ENCODE measurements around the gene SORCS2. TPM values are rescaled to one million over a fixed set of nuclear protein-coding genes. Genes with fewer than 3 reads are reported as not detected.

The SORCS2 gene
- total RNA-seq, 1 donor from 2014 or later = under 0.01 TPM

- peak; percentile 59 for DNase-seq
Measured at GRCh38 chr4:7328913-7329638, 136.7 kb downstream of the SORCS2 start.

DNA sequence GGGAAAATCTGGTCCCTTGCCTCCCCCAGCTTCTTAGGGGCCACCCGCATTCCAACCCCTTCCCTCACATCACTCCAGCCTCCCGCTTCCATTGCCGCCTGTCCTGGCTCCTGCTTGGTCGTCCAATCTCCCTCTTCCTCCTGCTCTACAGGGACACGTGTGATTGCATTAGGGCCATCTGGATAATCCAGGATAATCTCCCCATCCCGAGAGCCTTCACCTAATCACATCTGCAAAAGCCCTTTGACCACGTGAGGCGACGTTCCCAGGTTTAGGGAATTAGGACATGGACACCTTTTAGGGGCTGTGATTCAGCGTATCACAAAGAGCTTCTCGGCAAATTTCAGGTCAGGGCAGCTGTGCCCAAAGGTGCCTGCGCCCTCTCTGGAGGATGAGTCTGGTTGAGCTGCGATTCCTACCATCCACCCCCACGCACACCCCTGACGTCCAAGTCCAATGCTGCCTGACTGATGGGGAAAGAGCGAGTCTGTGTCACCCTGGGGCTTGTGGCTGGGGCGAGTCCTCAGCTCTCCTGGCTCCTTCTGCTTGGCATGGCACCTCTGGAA lies 137.8 kb downstream of the SORCS2 start:
- DNase-seq = no peak

DNA sequence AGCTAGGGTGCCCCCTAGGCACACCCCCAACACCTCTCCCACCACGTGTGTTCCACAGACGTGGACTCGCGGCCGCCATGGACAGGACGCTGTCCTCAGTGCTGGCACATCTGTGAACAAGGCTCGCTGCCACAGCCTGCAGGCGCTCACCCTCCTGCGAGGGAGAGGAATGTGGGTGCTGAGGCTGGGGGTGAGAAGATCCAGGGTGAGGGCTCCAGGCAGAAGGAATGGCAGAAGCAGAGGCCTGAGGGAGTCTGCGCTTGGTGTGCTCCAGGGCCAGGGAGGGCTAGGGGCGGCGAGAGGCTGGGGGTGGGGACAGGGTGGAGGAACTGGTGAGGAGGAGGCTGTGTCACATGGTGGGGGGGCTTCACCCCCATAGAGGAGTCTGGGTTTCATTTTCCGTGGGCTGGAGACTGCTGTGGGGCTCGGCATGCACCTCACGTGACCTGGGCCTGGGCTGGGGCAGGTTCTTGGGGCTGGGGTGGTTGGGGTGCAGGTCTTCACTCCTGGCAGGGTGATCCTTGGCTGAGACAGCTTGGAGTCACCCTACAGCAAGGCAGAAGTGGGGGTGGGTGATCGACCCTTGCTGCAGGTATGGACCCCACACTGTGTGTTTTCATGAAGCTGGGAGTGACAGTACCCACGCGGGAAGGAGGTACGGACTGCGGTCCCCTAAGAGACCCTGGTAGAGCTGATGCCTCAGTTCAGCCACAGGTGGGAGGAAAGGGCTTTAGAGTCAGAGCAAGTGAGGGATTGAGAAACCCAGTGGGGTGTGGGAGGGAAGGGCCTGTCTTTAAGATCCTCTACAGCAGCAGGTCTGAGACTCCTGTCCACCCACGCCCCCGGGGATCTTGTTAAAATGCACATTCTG lies 138.7 kb downstream of the SORCS2 start:
- DNase-seq = no peak

DNA sequence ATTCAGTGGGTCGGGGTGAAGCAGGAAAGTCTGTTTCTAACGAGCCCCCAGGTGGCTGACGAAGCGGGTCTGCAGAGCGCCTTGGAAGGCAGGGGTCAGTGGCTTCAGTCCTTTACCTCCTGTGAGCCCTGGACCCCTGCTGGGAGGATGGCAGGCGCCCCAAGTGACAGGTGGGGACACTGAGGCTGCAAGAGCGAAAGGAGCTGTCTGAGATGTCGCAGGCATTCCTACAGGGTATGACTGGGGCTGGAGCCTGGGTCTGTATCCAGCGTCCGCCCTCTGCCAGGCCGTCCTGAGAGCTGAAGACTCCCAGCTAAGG lies 139.3 kb downstream of the SORCS2 start:
- DNase-seq = no peak

- no peak for DNase-seq
Measured at GRCh38 chr4:7332216-7333023, 140.1 kb downstream of the SORCS2 start.

GRCh38 chr4:7333024-7333780 lies 140.9 kb downstream of the SORCS2 start:
- DNase-seq = no peak

GRCh38 chr4:7333801-7334421 lies 141.6 kb downstream of the SORCS2 start:
- DNase-seq = no peak

- DNase-seq = no peak
Measured at GRCh38 chr4:7334521-7335275, 142.4 kb downstream of the SORCS2 start.

DNA sequence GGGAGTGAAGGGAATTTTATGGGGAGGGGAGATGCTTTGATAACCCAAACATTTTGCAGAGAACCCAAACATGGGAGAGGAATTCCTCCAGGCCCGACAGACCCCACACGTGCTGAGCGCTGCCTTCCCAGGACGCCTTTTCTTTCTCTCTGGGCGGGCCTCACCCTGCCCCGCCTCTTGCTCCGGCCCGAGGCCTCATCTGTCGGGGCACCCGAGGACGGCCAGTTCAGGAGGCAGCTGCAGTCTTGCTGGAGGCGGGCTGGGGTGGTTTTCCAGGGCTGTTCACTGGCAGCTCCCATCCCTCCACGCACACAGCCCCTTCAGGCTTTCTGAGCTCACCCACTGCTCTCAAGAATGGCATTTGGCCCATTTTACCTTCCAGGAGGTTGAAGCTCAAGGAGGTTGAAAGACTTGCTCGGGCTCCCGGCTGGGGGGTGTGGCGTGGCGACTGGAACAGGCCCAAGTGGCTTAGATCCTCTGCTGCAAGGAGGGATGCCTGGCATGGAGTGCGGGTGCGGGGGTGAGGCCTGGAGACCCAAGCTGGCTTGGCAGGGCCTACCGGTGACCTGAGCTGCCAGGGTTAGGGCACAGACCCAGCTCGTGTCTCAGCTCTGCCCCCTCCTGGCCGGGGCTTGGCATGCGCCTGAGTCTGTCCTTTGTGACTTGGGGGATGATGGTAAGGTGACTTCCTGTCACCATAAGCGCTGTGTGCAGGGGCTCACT lies 143.2 kb downstream of the SORCS2 start:
- DNase-seq = peak; percentile 64

- no peak for DNase-seq
Measured at GRCh38 chr4:7336067-7336569, 143.8 kb downstream of the SORCS2 start.

GRCh38 chr4:7336732-7337131 lies 144.4 kb downstream of the SORCS2 start:
- DNase-seq = no peak

DNA sequence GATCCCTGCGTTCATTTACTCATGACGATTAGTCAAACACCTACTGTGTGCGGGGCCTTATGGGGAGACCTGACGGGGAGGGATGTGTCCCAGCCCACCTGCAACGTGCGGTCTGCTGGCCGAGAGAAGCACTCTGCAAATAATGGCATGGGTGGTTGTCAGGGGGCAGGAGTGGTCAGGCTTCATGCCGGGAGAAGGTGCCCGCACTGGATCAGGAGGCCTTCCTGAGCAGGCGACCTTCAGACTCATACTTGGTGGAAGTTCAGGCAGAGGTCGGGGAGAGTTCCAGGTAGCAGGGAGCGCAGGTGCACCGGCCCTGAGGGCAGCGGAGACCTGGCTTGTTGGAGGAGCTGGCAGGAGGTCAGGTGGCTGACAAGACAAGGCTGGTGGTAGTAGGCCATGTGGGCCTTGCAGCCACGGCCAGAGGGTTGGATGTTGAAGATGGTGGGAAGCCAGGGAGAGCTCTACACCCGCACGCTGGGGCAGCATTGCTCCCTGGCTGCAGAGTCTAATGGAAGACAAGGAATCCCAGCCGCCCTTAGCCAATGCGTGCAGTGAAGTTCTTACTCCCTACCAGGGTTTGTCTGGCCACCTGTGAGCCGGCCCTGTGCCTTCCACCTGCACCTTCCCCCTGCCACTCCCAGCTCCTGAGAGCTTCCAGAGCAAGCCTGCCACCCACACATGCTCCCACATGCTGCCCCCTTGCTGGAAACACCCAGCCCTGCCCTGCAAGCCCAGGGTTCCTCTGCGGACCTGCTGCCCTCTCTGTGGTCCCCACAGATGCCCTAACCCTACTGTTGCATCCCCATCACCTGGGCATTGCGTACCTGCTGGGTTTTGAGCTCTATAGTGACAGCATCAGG lies 145.1 kb downstream of the SORCS2 start:
- DNase-seq = no peak

DNA sequence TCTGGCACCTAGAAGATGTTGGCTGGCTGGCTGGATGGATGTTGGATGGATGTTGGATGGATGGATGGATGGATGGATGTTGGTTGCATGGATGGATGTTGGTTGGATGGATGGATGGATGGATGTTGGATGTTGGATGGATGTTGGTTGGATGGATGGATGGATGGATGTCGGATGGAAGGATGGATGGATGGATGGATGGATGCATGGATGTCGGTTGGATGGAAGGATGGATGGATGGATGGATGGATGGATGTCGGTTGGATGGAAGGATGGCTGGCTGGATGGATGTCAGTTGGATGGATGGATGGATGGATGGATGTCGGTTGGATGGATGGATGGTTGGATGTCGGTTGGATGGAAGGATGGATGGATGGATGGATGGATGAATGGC lies 145.7 kb downstream of the SORCS2 start:
- no peak for DNase-seq

GRCh38 chr4:7338876-7339623 lies 146.7 kb downstream of the SORCS2 start:
- DNase-seq = no peak

DNA sequence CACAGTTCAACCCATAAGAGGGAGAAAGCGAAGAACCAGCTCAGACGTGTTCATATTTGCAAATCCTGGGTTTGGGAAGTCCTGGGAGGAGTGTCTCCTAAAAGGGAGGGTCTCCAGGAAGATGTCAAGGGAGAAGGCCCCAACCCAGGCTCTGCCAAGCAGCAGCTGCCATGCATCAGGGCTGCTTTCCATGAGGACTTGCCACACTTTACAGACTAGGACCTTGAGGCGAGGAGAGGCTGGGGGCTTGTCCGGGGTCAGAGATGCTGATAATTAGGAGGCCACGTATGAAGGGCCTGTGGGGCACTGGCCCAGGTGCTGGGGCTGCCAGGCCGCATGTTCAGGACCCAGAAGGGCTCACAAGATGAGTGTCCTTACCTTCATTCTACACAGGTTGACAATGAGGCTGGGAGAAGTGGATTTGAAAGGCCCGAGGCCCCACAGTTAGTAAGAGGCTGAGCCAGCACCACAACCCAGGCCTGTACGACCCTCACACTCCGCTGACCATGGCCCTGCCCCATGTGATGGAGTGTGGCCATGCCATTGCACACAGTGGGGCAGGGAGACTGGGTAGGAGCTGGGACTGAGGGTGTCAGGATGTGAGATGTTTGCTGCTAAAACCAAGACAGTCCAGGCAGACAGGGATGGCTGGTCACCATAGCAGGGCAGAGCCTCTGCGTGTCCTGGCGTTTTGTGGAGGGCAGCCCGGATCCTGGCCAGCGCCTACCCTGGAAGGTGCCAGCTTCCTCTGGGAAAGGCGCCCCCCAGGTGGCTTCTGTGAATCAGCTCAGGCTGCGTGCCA lies 147.6 kb downstream of the SORCS2 start:
- DNase-seq = no peak

DNA sequence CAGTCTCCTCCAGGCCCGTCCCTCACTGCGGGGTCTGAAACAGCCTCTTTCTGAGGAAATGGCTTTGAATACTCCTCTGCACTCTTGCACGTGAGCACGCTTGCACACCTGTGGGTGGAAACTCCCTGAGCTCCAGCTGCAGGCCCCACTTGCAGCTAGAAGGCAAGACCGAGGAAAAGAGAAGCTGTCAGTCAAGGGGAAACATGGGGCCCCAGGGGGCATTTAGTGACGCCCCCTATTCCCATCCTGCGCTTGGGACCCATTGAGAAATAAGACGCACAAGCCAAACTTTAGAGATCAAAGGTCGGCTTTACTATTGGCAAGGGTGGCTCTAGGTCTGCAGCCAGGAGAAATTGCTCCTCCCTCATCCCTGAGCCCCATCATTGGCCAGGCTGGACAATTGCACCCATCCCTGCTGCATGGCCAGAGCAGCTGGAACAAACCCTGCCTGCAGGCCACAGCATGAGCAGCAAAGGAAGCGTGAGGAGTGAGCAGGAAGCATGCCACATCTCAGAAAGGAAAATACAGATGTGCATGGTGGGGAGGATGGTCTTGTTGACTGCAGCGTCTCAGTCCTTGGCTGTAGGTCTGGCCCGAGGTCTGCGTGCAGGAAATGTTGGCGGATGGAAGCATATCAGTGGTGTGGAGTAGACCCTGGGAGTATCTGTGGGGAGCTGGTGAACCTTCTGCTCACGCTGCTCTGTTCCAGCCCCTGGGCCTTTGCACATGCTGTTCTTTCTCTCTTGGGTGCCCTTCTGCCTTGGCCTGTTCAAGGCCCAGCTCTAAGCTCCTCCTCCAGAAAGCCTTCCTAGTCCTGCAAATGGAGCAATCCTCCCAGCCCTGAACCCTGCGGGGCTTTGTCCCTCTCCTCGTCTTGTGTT lies 148.5 kb downstream of the SORCS2 start:
- no peak for DNase-seq

Measured in dermis blood vessel endothelial cell (primary cell).